H1 (cell line): ENCODE results near the gene SLFN5.

Experiments
- CBX5 ChIP-seq: fragments of 300-800, 300-1000 bp; sonication (generic); IDR thresholded peaks from 2 replicates; pipeline ENCODE4 v1.7.1; 2016; ENCODE audit warnings: antibody characterized with exemption, low read length, low read depth
- EP300 ChIP-seq, 2 experiments: IDR thresholded peaks; 1 replicate in 1 of 2; 2 replicates in 1 of 2; pipeline ENCODE4 v1.6.1; 2011 to 2012; ENCODE audit warnings: low read depth in 2 of 2, low read length in 2 of 2, mild to moderate bottlenecking in 2 of 2, borderline replicate concordance in 1 of 2, inconsistent platforms in 1 of 2, moderate library complexity in 1 of 2
- HDAC2 ChIP-seq, 2 experiments: fragments of 300-600 bp in 1 of 2; sonication (generic) in 1 of 2; IDR thresholded peaks; 2 replicates each; pipeline ENCODE4 v1.6.1; 2011 to 2012; ENCODE audit warnings: low read depth in 2 of 2, low read length in 2 of 2, mild to moderate bottlenecking in 2 of 2, moderate library complexity in 2 of 2, borderline replicate concordance in 1 of 2, inconsistent platforms in 1 of 2
- POLR2A ChIP-seq, 2 experiments: IDR thresholded peaks; 1 replicate in 1 of 2; 2 replicates in 1 of 2; pipeline ENCODE4 v1.6.1; 2011; ENCODE audit warnings: low read depth in 2 of 2, low read length in 2 of 2, mild to moderate bottlenecking in 2 of 2; ENCODE audit errors: control extremely low read depth in 1 of 2
- POLR2AphosphoS5 ChIP-seq: IDR thresholded peaks from 2 replicates; pipeline ENCODE4 v1.6.1; 2011; ENCODE audit warnings: low read depth, low read length
- SP4 ChIP-seq: IDR thresholded peaks from 2 replicates; pipeline ENCODE4 v1.6.1; 2012; ENCODE audit warnings: low read length, inconsistent platforms
- TAF1 ChIP-seq: IDR thresholded peaks from 2 replicates; pipeline ENCODE4 v1.6.1; 2011; ENCODE audit warnings: mild to moderate bottlenecking, low read depth, low read length
- ZNF274 ChIP-seq: IDR thresholded peaks from 2 replicates; pipeline ENCODE4 v1.7.0; 2012; ENCODE audit warnings: low read length, borderline replicate concordance; ENCODE audit errors: extremely low read depth
- TF ChIP-seq, protein P1 (sequence below): IDR thresholded peaks from 2 replicates; pipeline ENCODE4 v1.6.1; 2012; ENCODE audit warnings: inconsistent platforms

DNA sequence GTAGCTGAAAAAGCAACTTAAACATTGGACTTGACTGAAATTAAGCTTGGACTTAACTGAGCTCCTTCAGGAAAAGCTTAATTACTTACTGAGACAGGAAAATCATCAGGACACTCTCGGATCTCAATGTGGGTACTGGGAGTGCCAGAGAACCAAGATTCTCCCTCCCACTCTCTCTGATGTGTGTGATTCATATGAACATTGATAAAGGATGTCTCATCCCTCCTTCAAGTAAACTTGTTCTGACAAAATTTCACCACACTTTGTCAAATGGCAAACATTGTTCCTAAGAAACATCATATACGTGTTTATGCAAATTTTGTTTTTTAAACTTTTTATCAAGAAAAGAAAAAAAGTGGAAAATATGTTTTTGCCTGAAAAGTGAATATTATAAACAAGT lies 4.1 kb upstream of the SLFN5 start:
- TF ChIP-seq SP4 = no peak
- no peak for TF ChIP-seq TAF1
- TF ChIP-seq EP300 (IDR thresholded peaks at IDR 0.05; ENCODE audit: borderline replicate concordance in 1 of 2, low read depth in 2 of 2, low read length in 2 of 2) = no peak
- no peak for TF ChIP-seq POLR2A (IDR thresholded peaks at IDR 0.05; ENCODE audit: control extremely low read depth in 1 of 2, low read depth in 2 of 2, low read length in 2 of 2)
- TF ChIP-seq POLR2AphosphoS5 = no peak
- TF ChIP-seq ZNF274 = no peak
- TF ChIP-seq HDAC2 (IDR thresholded peaks at IDR 0.05; ENCODE audit: borderline replicate concordance in 1 of 2, low read depth in 2 of 2, low read length in 2 of 2) = no peak
- TF ChIP-seq, protein P1, sequence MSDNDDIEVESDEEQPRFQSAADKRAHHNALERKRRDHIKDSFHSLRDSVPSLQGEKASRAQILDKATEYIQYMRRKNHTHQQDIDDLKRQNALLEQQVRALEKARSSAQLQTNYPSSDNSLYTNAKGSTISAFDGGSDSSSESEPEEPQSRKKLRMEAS = no peak
- no peak for TF ChIP-seq CBX5
